A549 (cell line): ENCODE data around the gene MVD. TPM values are rescaled to one million over a fixed set of nuclear protein-coding genes. Genes with fewer than 3 reads are reported as not detected.
"Not testable (repeated sequence)": the region's sequence is repeated elsewhere in the genome, so short reads cannot be mapped to it uniquely, and the experiment has no call there.

Source experiments
- ATAC-seq, 2 experiments: fragments of 200-7000 bp in 1 of 2; fragments of >200 bp in 1 of 2; cut with Nextera tagmentation in 1 of 2; cut with Tn5 transposase in 1 of 2; 3 replicates each; pipeline versions ENCODE4 v1.8.0 to v1.9.1; 2018 to 2020; ENCODE audit warnings: mild to moderate bottlenecking in 1 of 2, moderate library complexity in 1 of 2
- CTCF ChIA-PET: fragments of 300-600 bp; sonication (Branson Sonifier 250); formaldehyde crosslinking; extraction: SDS; loops from one replicate; lab custom pipeline; 2021; ENCODE audit warnings: antibody characterized with exemption, inconsistent platforms; lab: Yijun Ruan, JAX
- POLR2A ChIA-PET: fragments of 350-600 bp; formaldehyde crosslinking; extraction: SDS; loops from one replicate; lab custom pipeline; 2021; ENCODE audit warnings: antibody characterized with exemption, inconsistent platforms; lab: Yijun Ruan, JAX
- DNase-seq, 2 experiments: peaks; one replicate each; pipeline versions ENCODE4 v3.0.0 to v3.0.0-alpha.2; 2011 to 2016; ENCODE audit warnings: low read depth in 1 of 2, low spot score in 1 of 2
- FAIRE-seq: peaks from 2 replicates; lab custom pipeline; 2011; peaks lifted over from hg19 to GRCh38; lab: Jason Lieb, UNC
- H3K27ac ChIP-seq, 2 experiments: fragments of >200 bp; sonication (Bioruptor Twin); formaldehyde crosslinking; 3 replicates each; pipeline ENCODE4 v1.5.1; 2016 to 2017
- H3K4me1 ChIP-seq: fragments of >200 bp; sonication (Bioruptor Twin); formaldehyde crosslinking; 3 replicates; pipeline ENCODE4 v1.6.1; 2016
- H3K4me2 ChIP-seq: fragments of >200 bp; sonication (Bioruptor Twin); formaldehyde crosslinking; 3 replicates; pipeline ENCODE4 v1.6.1; 2016
- H3K4me3 ChIP-seq: fragments of >200 bp; sonication (Bioruptor Twin); formaldehyde crosslinking; 3 replicates; pipeline ENCODE4 v1.5.1; 2016
- H3K9me3 ChIP-seq: fragments of >200 bp; sonication (Bioruptor Twin); formaldehyde crosslinking; 3 replicates; pipeline ENCODE4 v1.6.1; 2016
- ATOH8 ChIP-seq: fragments of 250-450 bp; sonication (Bioruptor Pico); IDR thresholded peaks from 2 replicates; pipeline ENCODE4 v1.5.0; 2020; ENCODE audit warnings: low read depth, mild to moderate bottlenecking, moderate library complexity
- BHLHE40 ChIP-seq: IDR thresholded peaks from 2 replicates; pipeline ENCODE4 v1.6.1; 2012; ENCODE audit warnings: low read depth, low read length, inconsistent platforms
- CBX8 ChIP-seq: fragments of 200-600 bp; sonication (generic); IDR thresholded peaks from 2 replicates; pipeline ENCODE4 v1.6.1; 2016
- ELK1 ChIP-seq: fragments of 150-350 bp; IDR thresholded peaks from 2 replicates; pipeline ENCODE4 v1.6.1; 2014; ENCODE audit warnings: low read depth, mild to moderate bottlenecking, low read length
- ESRRA ChIP-seq: fragments of 150-350 bp; IDR thresholded peaks from 2 replicates; pipeline ENCODE4 v1.6.1; 2014; ENCODE audit warnings: mild to moderate bottlenecking, low read length, borderline replicate concordance
- FOSB ChIP-seq: fragments of 250-450 bp; sonication (Bioruptor Pico); IDR thresholded peaks from 2 replicates; pipeline ENCODE4 v1.5.0; 2020; ENCODE audit warnings: mild to moderate bottlenecking, moderate library complexity
- FOSL2 ChIP-seq, 2 experiments: fragments of 450-650 bp in 1 of 2; fragments of >200 bp in 1 of 2; sonication (Bioruptor Twin) in 1 of 2; formaldehyde crosslinking; IDR thresholded peaks; 2 replicates each; pipeline versions ENCODE4 v1.5.0 to v1.6.1; 2016 to 2020; ENCODE audit warnings: mild to moderate bottlenecking in 1 of 2, moderate library complexity in 1 of 2
- HEYL ChIP-seq: fragments of 250-450 bp; sonication (Bioruptor Pico); IDR thresholded peaks from 2 replicates; pipeline ENCODE4 v1.8.0; 2021; ENCODE audit warnings: mild to moderate bottlenecking, moderate library complexity
- KDM1A ChIP-seq: fragments of 200-600 bp; sonication (generic); IDR thresholded peaks from 2 replicates; pipeline ENCODE4 v1.6.1; 2016; ENCODE audit warnings: low read depth, mild to moderate bottlenecking
- MAFK ChIP-seq: fragments of 450-650 bp; IDR thresholded peaks from 2 replicates; pipeline ENCODE4 v1.6.1; 2014; ENCODE audit not compliant: partially characterized antibody
- MAX ChIP-seq: IDR thresholded peaks from 2 replicates; pipeline ENCODE4 v1.6.1; 2012
- PHF8 ChIP-seq: fragments of 200-600 bp; sonication (generic); IDR thresholded peaks from 2 replicates; pipeline ENCODE4 v1.6.1; 2016; ENCODE audit warnings: low read depth, mild to moderate bottlenecking, antibody characterized with exemption, moderate library complexity, borderline replicate concordance
- RAD21 ChIP-seq, 2 experiments: fragments of >200 bp in 1 of 2; sonication (Bioruptor Twin) in 1 of 2; formaldehyde crosslinking in 1 of 2; IDR thresholded peaks in 1 of 2; conservative IDR thresholded peaks in 1 of 2; 2 replicates in 1 of 2; 3 replicates in 1 of 2; pipeline ENCODE4 v1.6.1; 2012 to 2018; ENCODE audit warnings: inconsistent platforms in 1 of 2
- SREBF2 ChIP-seq: fragments of 450-650 bp; IDR thresholded peaks from 2 replicates; pipeline ENCODE4 v1.6.1; 2014; ENCODE audit warnings: mild to moderate bottlenecking, moderate library complexity
- TFCP2L1 ChIP-seq: fragments of 250-450 bp; sonication (Bioruptor Pico); IDR thresholded peaks from 2 replicates; pipeline ENCODE4 v1.5.0; 2021; ENCODE audit warnings: mild to moderate bottlenecking
- TP53 ChIP-seq: fragments of 250-450 bp; sonication (Bioruptor Pico); IDR thresholded peaks from 2 replicates; pipeline ENCODE4 v1.5.0; 2021; ENCODE audit warnings: mild to moderate bottlenecking, moderate library complexity
- ZC3H11A ChIP-seq: fragments of 450-650 bp; IDR thresholded peaks from 2 replicates; pipeline ENCODE4 v1.6.1; 2014; ENCODE audit warnings: antibody characterized with exemption, mild to moderate bottlenecking
- WGBS: methylation state at CpG from one replicate; pipeline ENCODE4 v1.1.6; 2017; ENCODE audit errors: missing lambda C conversion rate; 5-methylcytosine and 5-hydroxymethylcytosine counted together
- polyA plus RNA-seq, 4 experiments: library from polyadenylated mRNA; depleted of rRNA in 3 of 4; stranded (reverse); fragments of >200 nt; fragmentation: RNase III in 1 of 4; extraction: RNeasy Plus Mini Kit Qiagen cat#74134 plus additional on column Dnase treatment in 1 of 4; gene quantifications; 2 replicates in 3 of 4; 3 replicates in 1 of 4; pipeline ENCODE4 v1.2.3, GENCODE V29; 2011 to 2017

MVD gene
- polyA plus RNA-seq, 2 of the 4 experiments (the other 2 are of a cell fraction): 5.8 to 43.1 TPM

GRCh38 chr16:88669493-88669892 is 6.6 kb upstream of the MVD start:
- H3K4me1 ChIP-seq, ATAC-seq, H3K4me3 ChIP-seq, POLR2A ChIA-PET, H3K27ac ChIP-seq, H3K9me3 ChIP-seq, DNase-seq, FAIRE-seq, H3K4me2 ChIP-seq: not testable (repeated sequence)
- WGBS: 85% methylated on average over 8 of the region's 8 CpGs
- peak; percentile 90 for TF ChIP-seq ZC3H11A
- CTCF ChIA-PET: interaction anchor here (0.6 to 2.4 kb wide), 6 partner anchors 11 to 785 kb away, joined by 3 to 9 read pairs (median 4); partner anchors contain the start of gene SNAI3

- TF ChIP-seq FOSB (CRISPR knock-in tag): no peak
- TF ChIP-seq ZC3H11A: no peak
- ATAC-seq: no peak
- no peak for DNase-seq
Measured at GRCh38 chr16:88667461-88667860, 4.6 kb upstream of the MVD start.

GRCh38 chr16:88665570-88665969 is 2.7 kb upstream of the MVD start:
- no peak for TF ChIP-seq MAFK
- no peak for TF ChIP-seq PHF8
- no peak for TF ChIP-seq HEYL (CRISPR knock-in tag)
- no peak for TF ChIP-seq MAX
- TF ChIP-seq FOSB (CRISPR knock-in tag): no peak
- no peak for TF ChIP-seq CBX8
- TF ChIP-seq TFCP2L1 (CRISPR knock-in tag): no peak
- no peak for TF ChIP-seq ELK1
- no peak for TF ChIP-seq KDM1A
- TF ChIP-seq FOSL2 (IDR thresholded peaks at IDR 0.05): no peak
- no peak for TF ChIP-seq FOSL2 (CRISPR knock-in tag; IDR thresholded peaks at IDR 0.05)
- TF ChIP-seq TP53 (CRISPR knock-in tag): no peak
- TF ChIP-seq SREBF2: no peak
- H3K4me1 ChIP-seq: peaks cover 9% of the 10 kb centered on the region; the same call in 1 of the 3 replicates
- ChIA-PET POLR2A (no interaction called here), CTCF (interaction anchor here (1.7 to 2.2 kb wide), 2 partner anchors 16 to 20 kb away, joined by 6 to 7 read pairs; no protein-coding TSS in a partner anchor)
- FAIRE-seq (no peak), ATAC-seq (no peak), DNase-seq (no peak)
- no peak overlapping the region for H3K27ac ChIP-seq
- no peaks in the 10 kb centered on the region for H3K9me3 ChIP-seq
- WGBS: 91% methylated on average over 3 of the region's 3 CpGs
- no peak overlapping the region for H3K4me3 ChIP-seq
- no peak overlapping the region for H3K4me2 ChIP-seq

More at GRCh38 chr16:88667461-88667860, 4.6 kb upstream of the MVD start:
- ChIA-PET POLR2A (no interaction called here), CTCF (no interaction called here)
- 85% methylated on average over 5 of the region's 5 CpGs for WGBS
- no peak overlapping the region for H3K4me2 ChIP-seq
- H3K27ac ChIP-seq: no peak overlapping the region
- FAIRE-seq: no peak
- no peak overlapping the region for H3K4me3 ChIP-seq
- H3K4me1 ChIP-seq: peaks cover 5% of the 10 kb centered on the region; the same call in 1 of the 3 replicates
- H3K9me3 ChIP-seq: no peaks in the 10 kb centered on the region

- no peak for ATAC-seq
- TF ChIP-seq RAD21 (conservative IDR thresholded peaks at IDR 0.05 in 1 of 2, IDR thresholded peaks at IDR 0.05 in 1 of 2) (no peak), ATOH8 (CRISPR knock-in tag) (no peak), MAX (no peak), ZC3H11A (no peak), BHLHE40 (no peak), ESRRA (no peak)
- no peaks in the 10 kb centered on the region for H3K9me3 ChIP-seq
- ChIA-PET CTCF (interaction anchor here (1.3 to 2.2 kb wide), 3 partner anchors 16 to 43 kb away, joined by 3 to 7 read pairs (median 6); no protein-coding TSS in a partner anchor), POLR2A (no interaction called here)
- 84% methylated on average over 4 of the region's 4 CpGs for WGBS
- no peak for FAIRE-seq
- no peak overlapping the region for H3K4me3 ChIP-seq
- H3K4me2 ChIP-seq: no peak overlapping the region
- peaks cover 9% of the 10 kb centered on the region; the same call in 1 of the 3 replicates for H3K4me1 ChIP-seq
- no peak overlapping the region for H3K27ac ChIP-seq
- no peak for DNase-seq
Measured at GRCh38 chr16:88665148-88665547, 2.3 kb upstream of the MVD start.
